ENCODE data around the gene ITPKB.
"Not testable (repeated sequence)": the region's sequence is repeated elsewhere in the genome, so short reads cannot be mapped to it uniquely, and the experiment has no call there.

ITPKB gene

DNA sequence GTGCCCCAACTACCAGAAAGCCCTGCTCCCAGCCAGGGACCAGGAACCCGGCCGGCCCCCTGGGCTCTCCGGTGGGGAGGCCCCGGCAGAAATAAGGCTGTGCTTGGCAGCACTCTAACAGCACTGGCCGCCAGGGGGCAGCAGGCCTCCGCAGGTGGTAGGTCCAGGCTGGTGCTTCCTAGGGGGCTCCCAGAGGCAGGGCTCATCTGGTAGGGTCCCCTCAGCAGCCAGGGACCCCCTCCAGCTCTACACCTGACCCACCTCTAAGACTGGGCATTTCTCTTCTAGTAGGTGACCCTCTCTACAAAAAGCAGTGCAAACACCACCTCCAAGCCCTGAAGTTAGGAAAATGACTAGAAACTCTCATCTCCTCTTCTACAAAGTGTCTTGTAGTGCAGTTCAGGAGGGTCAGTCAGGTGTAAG lies 104.9 kb downstream of the ITPKB start:
- peak in 1 of 2 experiments; percentile 26 for DNase-seq

DNA sequence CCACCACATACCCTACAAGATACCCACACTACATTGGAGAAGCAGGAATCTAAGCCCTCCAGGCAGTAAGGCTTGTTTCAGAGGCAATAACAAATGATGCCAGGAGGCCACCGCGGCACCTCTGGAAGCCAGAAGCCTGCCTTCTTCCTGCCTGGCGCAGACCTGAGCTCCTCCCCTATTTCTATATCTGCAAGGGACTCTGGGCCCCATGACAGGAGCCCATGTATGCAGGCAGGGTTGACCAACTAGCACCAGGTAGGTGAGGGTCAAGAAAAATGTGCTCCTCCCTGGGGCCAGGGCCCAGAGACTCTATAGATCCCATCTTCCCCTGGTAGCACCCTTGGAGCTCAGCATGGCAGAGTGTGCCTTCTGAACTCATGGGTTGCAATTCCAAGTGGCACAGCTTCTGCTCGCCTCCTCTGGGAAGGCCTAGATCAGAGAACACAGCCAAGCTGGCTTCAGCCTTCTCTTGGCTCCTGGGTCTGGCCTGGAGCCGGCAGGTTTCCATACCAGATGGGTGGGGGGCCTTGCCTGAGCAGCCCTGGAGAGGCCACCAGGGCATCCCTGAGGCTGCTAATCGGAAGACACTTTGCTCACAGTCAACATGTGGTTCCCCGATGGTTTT lies 105.4 kb downstream of the ITPKB start:
- DNase-seq, result peak in 1 of 2 experiments; percentile 32

DNA sequence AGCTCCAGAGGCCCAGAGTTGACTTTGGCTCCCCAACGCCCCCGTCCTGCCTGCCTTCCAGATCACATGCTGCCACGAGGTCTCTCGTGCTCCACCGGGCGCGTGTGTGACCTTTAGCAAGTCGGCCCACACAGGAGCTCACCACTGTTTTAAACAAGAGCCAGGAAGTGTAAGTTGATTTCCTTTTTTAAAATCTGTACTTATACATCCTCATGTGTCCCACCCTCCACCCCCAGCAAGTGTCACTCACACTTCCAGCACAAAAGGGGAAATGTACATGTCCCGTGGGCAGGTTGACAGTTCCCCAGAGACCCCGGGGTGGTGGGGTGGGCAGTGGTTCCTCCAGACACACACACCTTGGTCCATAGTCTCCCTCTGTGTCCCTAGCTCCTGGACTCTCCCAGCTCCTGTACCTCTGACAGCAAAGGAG lies 106.1 kb downstream of the ITPKB start:
- no peak for DNase-seq

DNA sequence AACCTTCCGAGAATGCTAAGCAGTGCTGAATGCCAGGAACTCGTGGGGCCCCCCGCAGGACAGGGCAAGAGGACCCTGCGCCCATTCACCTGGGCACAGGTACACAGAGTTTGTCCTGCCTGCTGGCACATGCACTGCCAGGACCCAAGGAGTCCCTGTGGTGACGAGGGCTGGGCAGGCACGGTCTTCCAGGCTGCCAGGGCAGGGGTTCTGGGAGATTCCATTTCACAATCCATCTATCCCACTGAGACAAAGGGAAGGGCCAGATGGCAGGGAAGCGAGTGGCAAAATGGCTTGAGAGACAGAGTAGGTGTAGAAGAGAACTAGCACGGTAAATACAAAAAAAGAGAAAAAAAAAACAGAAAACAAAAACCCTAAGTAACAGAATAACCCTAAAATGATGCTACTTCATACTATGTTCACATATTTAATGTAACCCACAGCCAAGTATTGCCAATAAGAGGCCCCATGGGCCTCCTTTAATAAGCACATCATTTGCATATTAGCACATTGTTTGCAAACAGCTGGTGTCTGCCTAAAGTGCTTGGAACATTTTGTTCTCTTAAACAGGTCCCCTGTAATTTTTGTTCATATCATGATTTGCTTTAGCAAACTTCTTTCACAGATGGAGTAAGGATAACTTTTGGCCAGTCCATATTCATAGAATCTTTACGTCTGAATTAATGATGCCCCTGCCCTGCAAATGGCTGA lies 106.8 kb downstream of the ITPKB start:
- DNase-seq, result no peak

DNA sequence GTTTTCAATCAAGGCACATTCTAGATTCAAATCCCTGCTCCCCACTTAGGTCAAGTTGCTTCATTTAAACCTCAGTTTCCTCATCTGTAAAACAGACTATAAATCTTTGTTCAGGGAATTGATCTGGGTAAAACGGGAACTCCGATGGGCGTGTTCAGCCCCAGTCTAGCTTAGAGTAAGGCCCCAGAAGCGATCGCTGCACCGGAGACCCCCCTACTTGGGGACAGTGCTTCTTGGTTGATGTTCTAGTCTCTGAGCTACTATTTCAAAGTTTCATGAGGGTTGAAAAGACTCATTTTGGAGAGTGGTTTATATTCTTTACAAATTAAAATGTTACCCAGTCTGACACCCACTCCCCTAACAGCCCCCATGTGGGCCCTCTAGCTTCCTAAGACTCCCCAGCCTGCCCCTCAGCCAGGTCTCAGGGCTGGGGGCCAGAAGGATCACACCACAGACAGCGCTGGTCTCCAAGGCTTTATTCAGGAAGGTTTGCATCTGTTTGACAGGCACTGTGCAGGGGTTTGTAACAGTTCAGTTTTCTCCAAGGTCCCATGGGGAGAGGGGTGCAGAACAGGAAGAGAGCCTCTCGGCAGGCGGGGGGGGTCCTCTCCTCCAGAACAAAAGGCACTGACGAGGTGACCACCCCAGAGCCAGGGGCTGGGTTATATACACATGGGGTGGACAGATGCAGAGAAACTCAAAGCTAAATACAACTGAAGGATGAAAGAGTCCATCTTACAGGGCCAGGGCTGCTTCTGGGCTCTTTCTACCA lies 107.7 kb downstream of the ITPKB start:
- no peak for DNase-seq

DNA sequence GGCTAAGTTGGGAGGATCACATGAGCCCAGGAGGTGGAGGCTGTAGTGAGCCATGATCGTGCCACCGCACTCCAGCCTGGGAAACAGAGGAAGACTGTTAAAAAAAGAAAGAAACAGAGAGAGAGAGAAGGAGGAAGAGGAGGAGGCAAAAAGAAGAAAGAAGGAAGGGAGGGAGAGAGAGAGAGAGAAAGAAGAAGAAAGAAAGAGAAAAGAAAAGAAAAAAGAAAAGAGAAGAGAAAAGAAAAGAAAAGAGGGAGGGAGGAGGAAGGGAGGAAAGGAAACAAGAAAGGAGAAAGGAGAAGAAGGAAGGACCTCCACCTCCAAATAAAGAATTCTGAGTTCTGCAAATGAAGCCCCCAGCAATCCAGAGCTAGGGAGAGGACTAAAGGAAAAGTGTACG lies 108.5 kb downstream of the ITPKB start:
- DNase-seq, result no peak

DNA sequence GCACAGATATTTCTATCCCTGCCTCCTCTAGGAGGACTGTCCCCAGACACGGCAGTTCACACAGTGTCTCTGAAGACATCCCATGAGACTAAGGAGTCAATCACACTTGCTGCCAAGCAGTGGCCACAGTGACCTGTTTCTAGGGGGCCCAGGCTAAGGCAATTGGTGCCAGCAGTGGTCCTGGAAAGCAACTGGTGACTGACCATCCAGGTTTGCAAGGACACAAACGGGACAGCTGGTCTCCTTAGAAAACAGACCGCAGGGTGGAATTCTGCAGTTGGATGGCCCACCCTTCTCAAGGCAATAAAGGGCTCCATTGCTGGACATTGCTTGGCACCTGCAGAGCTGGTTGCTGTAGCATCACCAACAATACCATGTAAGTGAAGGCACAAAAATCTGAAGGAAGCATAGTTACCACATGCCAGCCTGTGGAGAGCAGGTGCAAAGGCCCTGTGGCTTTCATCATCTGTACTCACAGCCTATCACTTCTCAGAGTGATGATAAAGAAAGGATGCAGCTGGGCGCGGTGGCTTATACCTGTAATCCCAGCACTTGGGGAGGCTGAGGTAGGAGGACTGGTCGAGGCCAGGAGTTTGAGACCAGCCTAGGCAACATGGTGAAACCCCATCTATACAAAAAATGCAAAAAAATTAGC lies 109.1 kb downstream of the ITPKB start:
- no peak for DNase-seq

DNA sequence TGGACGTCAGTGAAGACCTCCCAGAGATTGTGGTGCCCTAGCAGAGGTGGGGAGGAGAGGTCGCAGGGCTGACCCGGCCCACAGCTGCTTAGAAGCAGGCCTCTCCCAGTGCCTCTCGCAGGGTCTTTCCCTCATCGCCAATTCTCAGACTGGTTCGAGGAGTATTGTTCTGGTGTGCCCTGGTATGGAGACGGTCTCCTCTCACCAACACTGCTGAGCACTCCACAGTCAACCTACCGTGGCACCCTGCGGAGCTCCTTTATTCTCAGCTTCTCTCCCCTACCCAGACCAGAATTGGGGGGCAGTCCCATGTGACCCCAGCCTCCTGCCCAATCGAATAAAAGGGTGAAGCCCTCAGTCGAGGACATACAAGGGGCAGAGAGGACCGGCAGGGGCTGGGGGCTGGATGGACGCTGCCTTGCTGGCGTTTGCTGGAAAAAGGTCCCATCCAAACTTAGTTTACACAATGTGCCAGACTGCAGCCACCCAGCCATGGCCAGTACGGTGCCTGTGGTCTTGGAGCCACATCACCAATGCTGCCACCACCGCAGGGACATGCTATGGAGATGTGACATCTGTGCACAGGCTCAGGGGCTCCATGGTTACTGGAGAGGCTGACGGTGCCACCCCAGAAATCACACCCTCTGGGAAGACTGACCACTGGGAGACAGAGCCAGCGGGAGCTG lies 109.7 kb downstream of the ITPKB start:
- no peak for DNase-seq

DNA sequence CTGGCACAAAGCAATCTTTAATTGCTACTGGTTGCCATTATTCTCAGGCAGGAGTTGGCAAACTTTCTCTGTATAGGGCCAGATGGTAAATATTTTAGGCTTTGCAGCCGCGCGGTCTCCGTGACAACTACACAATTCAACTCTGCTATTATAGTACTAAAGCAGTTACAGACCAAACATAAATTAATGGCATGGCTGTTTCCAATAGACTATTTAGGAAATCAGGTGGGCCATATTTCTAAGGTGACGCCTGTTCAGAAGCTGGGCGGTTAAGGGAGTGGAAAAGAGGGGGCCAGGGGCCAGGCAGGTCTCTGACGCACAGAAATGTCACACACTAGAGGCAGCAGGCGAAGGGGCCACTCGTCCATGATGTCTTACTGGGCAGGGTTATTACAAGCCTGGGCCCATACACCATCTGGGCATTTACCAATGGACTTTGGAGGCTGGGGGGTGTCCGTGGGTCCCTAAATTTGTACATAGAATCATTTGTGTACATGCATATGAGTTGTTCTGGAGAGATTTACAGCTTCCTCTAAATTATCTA lies 110.4 kb downstream of the ITPKB start:
- no peak for DNase-seq

DNA sequence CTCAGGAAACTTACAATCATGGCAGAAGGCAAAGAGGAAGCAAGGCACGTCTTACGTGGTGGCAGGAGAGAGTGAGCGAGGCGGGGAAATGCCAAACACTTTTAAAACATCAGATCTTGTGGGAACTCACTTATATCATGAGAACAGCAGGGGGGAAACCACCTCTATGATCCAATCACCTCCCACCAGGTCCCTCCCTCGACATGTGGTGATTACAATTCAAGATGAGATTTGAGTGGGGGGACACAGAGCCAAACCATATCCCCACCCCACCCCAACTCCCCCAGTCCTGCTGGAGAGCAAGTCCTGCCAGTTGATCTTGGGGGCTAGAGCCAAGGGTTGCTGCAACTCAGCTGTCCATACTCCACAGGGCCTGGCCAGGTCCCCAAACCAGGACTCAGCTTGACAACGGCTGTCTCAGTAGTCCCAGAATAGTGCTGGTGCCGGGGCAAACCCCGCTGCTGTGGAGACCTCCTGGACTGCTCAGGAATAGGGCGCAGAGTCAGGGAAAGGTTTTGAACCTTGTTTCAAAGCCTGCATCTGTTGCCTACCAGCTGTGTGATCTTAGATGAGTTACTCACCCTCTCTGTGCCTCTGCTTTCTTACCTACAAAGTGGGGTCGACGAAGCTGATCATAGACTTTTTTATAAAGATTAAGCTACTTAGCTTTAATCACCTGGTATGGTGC lies 111.0 kb downstream of the ITPKB start:
- no peak for DNase-seq

DNA sequence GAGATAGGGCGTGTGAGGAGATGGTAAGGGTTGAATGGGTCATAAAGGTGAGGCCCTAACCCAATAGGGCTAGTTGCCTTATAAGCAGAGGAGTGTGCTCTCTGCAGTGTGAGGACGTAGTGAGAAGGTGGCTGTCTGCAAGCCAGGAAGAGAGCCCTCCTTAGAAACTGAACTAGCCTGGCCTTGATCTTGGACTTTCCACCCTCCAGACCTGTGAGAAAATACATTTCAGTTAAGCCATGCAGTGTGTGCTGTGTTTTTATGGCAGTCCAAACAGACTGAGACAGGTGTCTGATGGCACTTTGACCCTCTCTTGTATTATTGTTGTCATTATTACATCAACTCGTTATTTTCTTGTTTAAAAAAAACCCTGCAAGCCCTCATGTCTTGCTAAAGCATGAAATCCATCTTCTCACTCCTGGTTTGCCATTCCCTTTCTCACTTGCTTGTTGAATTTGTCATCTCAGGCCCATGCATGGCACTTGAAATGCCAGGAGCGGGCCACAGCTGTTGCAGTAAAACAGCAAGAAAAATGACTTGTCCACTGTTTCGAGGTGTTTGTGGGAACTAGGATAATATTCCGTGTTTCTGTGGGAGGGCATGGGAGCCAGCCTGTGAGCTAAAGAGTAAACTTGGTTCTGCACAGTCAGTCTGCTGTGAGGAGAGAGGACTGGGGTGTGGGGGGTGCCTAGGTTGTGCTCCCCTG lies 111.9 kb downstream of the ITPKB start:
- no peak for DNase-seq

DNA sequence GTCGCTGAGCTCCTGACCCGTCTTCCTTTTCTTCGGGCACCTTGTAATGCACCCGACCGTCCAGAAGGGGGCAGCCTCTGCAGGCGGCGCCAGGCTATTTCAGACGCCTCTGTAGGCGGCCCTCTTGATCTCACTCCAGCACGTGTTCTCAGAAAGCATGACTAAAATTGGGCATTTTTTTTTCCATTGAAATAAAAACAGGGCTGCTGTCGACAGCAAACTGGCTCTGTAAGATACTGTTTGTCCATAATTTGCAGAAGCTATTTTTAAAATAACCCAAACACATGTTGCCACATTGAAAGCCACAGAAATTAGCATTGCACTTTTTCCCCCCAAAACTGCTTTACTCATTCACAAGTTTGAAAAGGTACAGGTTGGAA lies 112.5 kb downstream of the ITPKB start:
- DNase-seq, result peak in 1 of 2 experiments; percentile 36

DNA sequence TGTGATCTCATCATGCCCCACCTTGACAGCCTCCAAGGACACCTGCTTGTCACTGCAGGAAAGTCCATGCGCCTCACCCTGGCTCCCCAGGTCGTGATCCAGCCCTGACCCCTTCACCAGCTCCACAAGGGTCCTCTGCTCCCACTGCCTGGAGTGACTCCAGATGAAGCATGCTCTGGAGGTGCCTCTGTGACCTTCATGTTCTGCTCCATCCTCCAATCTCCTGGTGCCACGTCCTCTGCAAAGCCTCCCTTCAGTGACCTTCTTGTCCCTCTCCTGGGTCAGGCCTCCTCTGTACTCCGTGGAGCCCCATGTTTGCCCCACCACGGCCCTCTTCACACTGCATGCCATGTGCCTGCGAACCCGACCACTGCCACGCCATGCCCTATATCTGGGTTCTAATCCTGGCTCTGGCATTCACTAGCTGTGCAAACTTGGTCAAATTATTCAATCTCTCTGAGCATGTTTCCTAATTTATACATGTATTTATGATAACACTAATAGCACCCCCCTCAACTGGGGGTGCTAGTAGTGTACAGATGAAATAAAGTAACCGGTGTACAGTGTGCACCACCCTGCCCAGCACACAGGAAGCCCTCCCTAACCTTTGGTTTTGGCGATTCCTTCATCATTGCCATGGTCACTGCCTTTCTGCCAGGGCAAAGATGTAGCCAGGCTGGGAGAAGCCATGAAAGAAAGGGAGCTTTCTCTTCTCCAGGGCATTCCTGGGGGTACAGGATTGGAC lies 113.1 kb downstream of the ITPKB start:
- DNase-seq, result no peak

DNA sequence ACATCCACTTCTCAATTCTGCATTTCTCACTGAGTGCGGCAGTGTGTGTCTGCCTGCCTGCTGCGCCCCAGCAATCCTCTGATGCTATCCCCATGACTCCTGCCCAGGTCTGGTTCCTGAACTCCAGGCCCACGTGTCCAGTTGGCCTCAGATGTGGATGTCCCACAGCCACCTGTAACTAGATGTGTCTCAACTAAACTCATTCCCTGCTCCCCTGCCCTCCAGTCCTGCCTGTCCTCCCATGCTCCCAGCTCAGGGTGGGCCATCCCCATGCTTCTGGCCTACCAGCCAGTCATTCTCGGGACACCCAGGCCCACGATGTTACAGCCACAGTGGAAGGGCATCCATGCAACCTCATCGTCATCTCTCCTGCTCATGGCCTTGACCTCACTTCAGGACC lies 113.8 kb downstream of the ITPKB start:
- no peak for DNase-seq

DNA sequence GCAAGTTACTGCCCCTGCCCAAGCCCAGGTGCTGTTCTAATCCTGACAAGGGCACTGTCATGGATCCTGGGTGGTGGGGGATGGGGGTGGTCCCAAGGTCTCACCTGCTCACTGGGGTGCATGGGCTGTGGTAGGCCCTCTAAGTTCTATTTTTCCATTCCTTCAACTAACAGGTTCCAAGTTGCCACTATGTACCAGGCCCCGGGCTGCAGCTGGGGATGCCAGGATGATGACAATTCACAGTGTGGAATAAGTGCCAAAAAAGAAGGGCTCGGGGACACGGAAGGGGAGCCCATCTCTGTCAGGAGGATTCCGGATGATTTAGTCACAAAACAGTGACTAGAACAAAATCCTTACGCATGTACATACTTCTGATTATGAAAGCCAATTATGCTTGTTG lies 114.6 kb downstream of the ITPKB start:
- DNase-seq, result no peak

DNA sequence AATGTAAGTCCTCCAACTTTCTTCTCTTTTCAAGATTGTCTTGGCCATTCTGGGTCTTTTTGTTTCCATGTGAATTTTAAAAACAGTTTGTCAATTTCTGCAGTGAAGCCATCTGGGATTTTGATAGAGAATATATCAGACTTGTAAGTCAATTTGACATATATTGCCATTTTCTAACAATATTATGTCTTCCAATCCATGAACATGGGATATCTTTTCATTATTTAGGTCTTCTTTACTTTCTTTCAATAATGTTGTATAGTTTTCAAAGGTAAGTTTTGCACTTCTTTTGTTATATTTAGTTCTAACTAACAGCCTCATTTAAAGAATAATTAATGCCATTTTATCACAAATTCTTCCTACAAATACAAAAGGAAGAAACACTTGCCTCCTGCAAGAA lies 117.1 kb downstream of the ITPKB start:
- no peak for DNase-seq

DNA sequence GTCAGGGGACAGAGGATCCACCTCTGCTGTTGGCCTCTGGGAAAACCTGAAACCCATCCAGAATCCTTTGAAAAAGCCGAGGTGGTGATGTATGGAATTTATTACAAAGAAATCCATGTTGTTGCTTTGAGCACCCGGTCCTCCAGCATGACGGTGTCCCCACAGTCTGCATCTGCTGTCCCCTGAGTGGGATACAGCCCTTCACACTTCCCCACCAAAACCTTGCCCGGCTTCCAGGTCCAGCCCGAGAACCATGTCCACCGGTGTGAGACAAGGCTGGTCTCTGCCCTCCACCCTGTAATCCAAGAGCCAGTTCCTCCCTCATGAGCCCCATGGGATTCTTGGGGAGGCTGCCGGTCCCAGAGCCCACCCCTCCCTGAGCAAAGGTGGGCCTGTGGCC lies 120.1 kb downstream of the ITPKB start:
- DNase-seq, result no peak

DNA sequence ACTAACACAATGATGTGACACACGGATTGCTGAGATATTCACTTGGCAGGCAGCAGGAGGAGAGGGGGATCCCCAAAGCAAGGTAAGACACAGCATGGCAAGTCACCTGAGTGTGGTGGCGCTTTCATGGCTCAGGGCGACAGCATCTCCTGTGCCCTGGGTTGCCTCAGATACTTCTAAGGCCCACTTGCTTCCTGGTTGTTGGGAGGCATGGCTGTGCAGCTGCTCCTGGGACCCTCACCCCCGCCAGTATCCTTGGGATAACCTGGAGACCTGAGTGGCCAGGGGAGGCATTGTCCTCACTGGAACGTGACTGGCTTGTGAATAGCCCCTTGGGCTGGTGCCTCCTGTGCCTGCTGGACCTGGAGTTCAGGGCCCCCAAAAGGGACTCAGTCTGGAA lies 120.7 kb downstream of the ITPKB start:
- DNase-seq, result no peak

DNA sequence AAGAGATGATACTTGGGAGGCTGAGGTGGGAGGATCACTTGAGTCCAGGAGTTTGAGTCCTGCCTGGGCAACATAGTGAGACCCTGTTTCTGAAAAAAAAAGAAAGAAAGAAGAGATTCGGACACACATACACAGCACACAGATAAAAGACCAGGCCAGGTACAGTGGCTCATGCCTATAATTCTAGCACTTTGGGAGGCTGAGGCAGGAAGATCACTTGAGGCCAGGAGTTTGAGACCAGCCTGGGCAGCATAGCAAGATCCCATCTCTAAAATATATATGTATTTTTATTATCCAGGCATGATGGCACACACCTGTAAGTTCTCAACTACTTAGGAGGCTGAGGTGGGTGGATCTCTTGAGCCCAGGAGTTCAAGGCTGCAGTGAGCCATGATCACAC lies 121.4 kb downstream of the ITPKB start:
- DNase-seq, result not testable (repeated sequence)

DNA sequence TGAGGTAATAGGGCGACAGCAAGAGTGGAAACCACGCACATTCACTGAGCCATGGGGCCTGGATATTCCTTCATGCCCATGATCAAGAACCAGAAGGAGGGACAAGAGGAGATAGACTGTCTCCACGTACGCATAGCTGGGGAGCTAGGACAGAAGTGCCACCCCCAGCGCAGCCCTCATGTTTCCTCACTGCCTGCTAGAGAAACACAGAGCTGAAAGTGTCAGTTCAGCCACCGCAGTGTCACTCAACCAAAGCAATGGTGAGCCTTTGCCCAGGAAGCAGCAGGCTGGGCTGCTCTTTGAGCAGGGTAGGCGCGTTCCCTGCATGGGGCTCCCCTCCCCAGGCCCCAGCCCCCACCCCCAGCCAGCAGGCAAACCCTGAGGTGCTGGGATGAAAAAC lies 122.0 kb downstream of the ITPKB start:
- DNase-seq, result no peak

DNA sequence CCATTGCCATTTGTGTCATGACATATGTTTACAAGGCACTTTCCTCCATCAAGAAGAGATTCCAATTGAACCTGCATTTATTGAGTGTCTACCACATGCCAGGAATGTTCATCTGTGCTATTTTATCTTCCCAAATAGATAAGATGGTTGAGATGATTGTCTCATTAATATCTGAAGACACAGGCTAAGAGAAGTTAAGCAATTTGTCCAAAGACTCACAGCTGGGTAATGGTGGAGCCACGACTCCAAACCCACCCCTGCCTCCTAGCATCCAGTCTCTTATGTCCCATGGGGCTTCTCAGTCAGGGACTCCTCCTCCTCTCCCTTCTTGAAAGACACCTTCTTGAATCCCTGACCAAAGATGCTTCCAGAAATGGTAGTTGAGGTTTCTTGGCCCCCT lies 122.4 kb downstream of the ITPKB start:
- no peak for DNase-seq
